ENCODE data around the gene LMF2.

Gene LMF2, protein sequence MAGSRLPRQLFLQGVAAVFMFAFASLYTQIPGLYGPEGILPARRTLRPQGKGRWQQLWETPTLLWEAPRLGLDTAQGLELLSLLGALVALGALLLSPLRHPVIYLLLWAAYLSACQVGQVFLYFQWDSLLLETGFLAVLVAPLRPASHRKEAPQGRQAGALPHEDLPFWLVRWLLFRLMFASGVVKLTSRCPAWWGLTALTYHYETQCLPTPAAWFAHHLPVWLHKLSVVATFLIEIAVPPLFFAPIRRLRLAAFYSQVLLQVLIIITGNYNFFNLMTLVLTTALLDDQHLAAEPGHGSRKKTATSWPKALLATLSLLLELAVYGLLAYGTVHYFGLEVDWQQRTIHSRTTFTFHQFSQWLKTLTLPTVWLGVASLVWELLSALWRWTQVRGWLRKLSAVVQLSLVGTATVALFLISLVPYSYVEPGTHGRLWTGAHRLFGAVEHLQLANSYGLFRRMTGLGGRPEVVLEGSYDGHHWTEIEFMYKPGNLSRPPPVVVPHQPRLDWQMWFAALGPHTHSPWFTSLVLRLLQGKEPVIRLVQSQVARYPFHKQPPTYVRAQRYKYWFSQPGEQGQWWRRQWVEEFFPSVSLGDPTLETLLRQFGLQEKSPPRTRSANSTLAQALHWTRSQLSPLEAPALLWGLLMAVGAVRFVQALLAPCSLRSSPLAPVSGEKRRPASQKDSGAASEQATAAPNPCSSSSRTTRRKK

DNA sequence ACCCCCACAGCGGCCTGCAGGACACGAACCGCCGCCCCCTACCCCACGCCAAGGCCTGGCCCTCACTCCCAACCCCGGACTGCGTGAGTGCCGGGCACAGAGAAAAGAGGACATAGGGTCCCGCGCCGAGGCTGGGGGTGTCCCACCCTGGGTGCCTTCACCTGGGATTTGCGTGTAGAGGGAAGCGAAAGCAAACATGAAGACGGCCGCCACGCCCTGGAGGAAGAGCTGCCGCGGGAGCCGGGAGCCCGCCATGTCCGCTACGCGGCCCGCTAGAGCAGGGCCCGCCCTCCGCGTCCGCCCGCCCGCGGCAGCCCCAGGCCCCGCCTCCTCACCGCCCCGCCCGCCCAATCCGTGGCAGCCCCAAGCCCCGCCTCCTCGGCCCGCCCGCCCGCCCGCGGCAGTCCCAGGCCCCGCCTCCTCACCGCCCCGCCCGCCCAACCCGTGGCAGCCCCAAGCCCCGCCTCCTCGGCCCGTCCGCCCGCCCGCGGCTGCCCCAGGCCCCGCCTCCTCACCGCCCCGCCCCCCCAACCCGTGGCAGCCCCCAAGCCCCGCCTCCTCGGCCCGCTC is at the start of gene LMF2:
TSS of gene LMF2 (minus strand) at position 282 of the 570 bp plus-strand sequence. CDS start at position 255, 27 bp downstream.
- WGBS (ENCODE audit: insufficient coverage, insufficient read length) = no CpG with 5 or more reads among the region's 62 CpGs
- H3K4me1 ChIP-seq (ENCODE audit: control insufficient read depth, insufficient read depth, low read length) = peaks cover 4% of the 10 kb centered on the region
- DNase-seq (ENCODE audit: low read depth, low spot score) = no peak

DNA sequence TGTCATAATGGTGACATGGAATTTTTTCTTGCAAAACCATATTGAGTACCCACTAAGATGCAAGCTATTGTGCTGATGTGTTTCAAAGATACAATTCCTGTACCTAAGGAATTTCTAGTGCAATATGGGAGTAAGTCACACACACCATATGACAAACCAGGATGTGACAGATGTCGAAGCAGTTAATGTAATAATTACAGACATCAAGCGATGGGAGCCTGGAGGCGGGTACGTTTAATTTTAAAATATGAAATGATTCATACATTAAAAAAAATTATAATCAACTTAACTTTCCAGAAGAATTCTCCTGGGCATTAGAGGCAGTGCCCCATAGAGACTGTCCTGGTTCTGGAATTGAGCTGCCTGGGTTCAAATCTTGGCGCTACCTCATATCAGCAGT is 49.2 kb upstream of the LMF2 start:
- no peaks in the 10 kb centered on the region for H3K27me3 ChIP-seq (ENCODE audit: control insufficient read depth, insufficient read depth, low read length)
- H3K9me3 ChIP-seq (ENCODE audit: control insufficient read depth, insufficient read depth, low read length) = no peaks in the 10 kb centered on the region
- WGBS (ENCODE audit: insufficient coverage, insufficient read length) = no CpG with 5 or more reads among the region's 5 CpGs

More for the DNA sequence above, at the start of gene LMF2:
- peaks cover 6% of the 10 kb centered on the region; the same call in 1 of the 2 replicates for H3K36me3 ChIP-seq (ENCODE audit: control insufficient read depth, insufficient read depth, low read length)
- no peak within 1 kb of the TSS for H3K27ac ChIP-seq (ENCODE audit: low read length)
- H3K9me3 ChIP-seq (ENCODE audit: control insufficient read depth, insufficient read depth, low read length) = no peaks in the 10 kb centered on the region
- H3K27me3 ChIP-seq (ENCODE audit: control insufficient read depth, insufficient read depth, low read length) = no peaks in the 10 kb centered on the region
- H3K4me3 ChIP-seq (ENCODE audit: low read length) = peak within 1 kb of the TSS; percentile 95

DNA sequence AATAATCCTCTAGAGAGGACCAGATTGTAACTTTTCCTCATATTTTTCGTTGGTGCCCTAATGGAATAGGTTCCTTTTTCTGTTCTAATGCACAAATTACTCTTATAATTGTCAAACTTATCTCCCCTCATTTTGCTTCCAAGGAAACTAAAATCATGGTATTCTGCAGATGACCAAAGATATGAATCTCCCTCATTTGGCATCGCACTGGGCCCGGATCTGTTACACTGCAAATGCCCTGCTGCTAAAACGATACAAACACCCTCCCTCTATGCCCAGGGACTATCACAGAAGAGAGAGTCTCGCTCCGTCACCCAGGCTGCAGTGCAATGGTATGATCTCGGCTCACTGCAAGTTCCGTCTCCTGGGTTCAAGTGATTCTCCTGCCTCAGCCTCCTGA is 45.8 kb upstream of the LMF2 start:
- Histone ChIP-seq H3K27me3 (ENCODE audit: control insufficient read depth, insufficient read depth, low read length) (no peaks in the 10 kb centered on the region), H3K27ac (ENCODE audit: low read length) (no peak overlapping the region), H3K4me3 (ENCODE audit: low read length) (no peak overlapping the region), H3K9me3 (ENCODE audit: control insufficient read depth, insufficient read depth, low read length) (no peaks in the 10 kb centered on the region), H3K36me3 (ENCODE audit: control insufficient read depth, insufficient read depth, low read length) (no peaks in the 10 kb centered on the region), H3K4me1 (ENCODE audit: control insufficient read depth, insufficient read depth, low read length) (peaks cover 1% of the 10 kb centered on the region; the same call in 1 of the 2 replicates)
- WGBS (ENCODE audit: insufficient coverage, insufficient read length) = no CpG with 5 or more reads among the region's 8 CpGs
- DNase-seq (ENCODE audit: low read depth, low spot score) = no peak

More for the DNA sequence above, 49.2 kb upstream of the LMF2 start:
- Histone ChIP-seq H3K27ac (ENCODE audit: low read length) (no peak overlapping the region), H3K4me1 (ENCODE audit: control insufficient read depth, insufficient read depth, low read length) (no peaks in the 10 kb centered on the region), H3K4me3 (ENCODE audit: low read length) (no peak overlapping the region), H3K36me3 (ENCODE audit: control insufficient read depth, insufficient read depth, low read length) (no peaks in the 10 kb centered on the region)
- DNase-seq (ENCODE audit: low read depth, low spot score) = no peak

DNA sequence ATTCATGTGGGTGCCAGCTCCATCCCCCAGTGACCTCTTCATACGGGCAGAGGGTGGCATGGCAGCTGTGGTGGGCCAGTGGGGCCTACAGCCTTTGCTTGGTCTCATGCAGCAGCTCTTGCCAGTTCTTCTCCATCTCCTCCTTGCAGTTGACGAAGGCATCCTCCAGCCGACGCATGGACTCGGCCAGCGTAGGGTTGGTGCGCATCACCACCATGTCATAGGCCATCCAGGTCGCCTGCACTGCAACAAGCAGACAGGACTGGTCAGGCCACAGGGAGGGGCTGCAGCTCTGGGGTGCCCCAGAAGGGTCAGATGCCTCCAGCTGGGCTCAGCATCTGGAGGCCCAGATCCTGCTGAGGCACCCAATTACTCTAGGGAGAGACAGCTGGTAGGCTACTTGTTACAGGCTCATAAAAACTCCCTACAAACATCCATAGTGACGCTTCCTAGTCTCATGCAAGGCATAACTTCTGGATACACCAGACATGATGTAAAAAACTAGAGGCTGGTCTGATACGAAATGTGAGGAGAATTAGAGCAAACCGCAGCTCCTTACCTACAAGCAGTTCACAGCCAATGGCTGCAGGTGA is 43.8 kb upstream of the LMF2 start:
- no peak for DNase-seq (ENCODE audit: low read depth, low spot score)
- H3K27me3 ChIP-seq (ENCODE audit: control insufficient read depth, insufficient read depth, low read length) = no peaks in the 10 kb centered on the region
- no CpG with 5 or more reads among the region's 11 CpGs for WGBS (ENCODE audit: insufficient coverage, insufficient read length)
- no peak overlapping the region for H3K4me3 ChIP-seq (ENCODE audit: low read length)
- H3K4me1 ChIP-seq (ENCODE audit: control insufficient read depth, insufficient read depth, low read length) = peaks cover 1% of the 10 kb centered on the region; the same call in 1 of the 2 replicates
- H3K9me3 ChIP-seq (ENCODE audit: control insufficient read depth, insufficient read depth, low read length) = no peaks in the 10 kb centered on the region
- H3K36me3 ChIP-seq (ENCODE audit: control insufficient read depth, insufficient read depth, low read length) = no peaks in the 10 kb centered on the region
- H3K27ac ChIP-seq (ENCODE audit: low read length) = no peak overlapping the region

DNA sequence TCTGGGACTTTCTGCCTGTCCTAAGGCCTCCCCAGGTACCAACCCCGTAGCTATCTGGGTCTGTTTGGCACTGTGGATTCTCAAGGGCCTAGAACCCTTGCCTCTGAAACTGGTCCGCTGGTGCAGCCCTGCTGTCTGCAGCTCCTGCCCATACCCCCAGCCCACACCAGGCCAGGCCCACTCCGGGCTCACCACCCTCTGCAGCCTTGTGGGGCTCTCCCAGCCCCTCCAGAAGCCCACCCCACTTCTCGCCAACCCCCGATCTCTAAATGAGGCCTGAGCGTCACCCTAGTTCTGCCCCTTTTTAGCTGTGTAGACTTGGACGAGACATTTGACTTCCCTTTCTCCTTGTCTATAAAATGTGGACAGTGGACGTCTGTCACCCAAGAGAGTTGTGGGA is 42.9 kb upstream of the LMF2 start:
- H3K27me3 ChIP-seq (ENCODE audit: control insufficient read depth, insufficient read depth, low read length) = no peaks in the 10 kb centered on the region
- WGBS (ENCODE audit: insufficient coverage, insufficient read length) = no CpG with 5 or more reads among the region's 8 CpGs
- peaks cover 1% of the 10 kb centered on the region; the same call in 1 of the 2 replicates for H3K4me1 ChIP-seq (ENCODE audit: control insufficient read depth, insufficient read depth, low read length)
- no peaks in the 10 kb centered on the region for H3K36me3 ChIP-seq (ENCODE audit: control insufficient read depth, insufficient read depth, low read length)
- no peak overlapping the region for H3K27ac ChIP-seq (ENCODE audit: low read length)
- H3K4me3 ChIP-seq (ENCODE audit: low read length) = no peak overlapping the region
- DNase-seq (ENCODE audit: low read depth, low spot score) = no peak
- H3K9me3 ChIP-seq (ENCODE audit: control insufficient read depth, insufficient read depth, low read length) = no peaks in the 10 kb centered on the region

DNA sequence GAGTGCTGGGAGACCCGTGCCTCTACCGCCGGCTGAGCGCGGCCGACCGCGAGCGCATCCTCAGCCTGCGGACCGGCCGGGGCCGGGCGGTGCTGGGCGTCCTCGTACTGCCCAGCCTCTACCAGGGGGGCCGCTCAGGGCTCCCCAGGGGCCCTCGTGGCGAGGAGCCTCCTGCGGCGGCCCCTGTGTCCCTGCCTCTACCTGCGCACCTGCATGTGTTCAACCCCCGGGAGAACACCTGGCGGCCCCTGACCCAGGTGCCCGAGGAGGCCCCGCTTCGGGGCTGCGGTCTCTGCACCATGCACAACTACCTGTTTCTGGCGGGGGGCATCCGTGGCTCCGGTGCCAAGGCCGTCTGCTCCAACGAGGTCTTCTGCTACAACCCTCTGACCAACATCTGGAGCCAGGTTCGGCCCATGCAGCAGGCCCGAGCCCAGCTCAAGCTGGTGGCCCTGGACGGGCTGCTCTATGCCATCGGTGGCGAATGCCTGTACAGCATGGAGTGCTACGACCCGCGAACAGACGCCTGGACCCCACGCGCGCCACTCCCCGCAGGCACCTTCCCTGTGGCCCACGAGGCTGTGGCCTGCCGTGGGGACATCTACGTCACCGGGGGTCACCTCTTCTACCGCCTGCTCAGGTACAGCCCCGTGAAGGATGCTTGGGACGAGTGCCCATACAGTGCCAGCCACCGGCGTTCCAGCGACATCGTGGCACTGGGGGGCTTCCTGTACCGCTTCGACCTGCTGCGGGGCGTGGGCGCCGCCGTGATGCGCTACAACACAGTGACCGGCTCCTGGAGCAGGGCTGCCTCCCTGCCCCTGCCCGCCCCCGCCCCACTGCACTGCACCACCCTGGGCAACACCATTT is 41.7 kb upstream of the LMF2 start:
- Histone ChIP-seq H3K27ac (ENCODE audit: low read length) (no peak overlapping the region), H3K4me3 (ENCODE audit: low read length) (no peak overlapping the region), H3K27me3 (ENCODE audit: control insufficient read depth, insufficient read depth, low read length) (no peaks in the 10 kb centered on the region; the same call in 1 of the 2 replicates), H3K4me1 (ENCODE audit: control insufficient read depth, insufficient read depth, low read length) (peaks cover 1% of the 10 kb centered on the region; the same call in 1 of the 2 replicates), H3K9me3 (ENCODE audit: control insufficient read depth, insufficient read depth, low read length) (no peaks in the 10 kb centered on the region), H3K36me3 (ENCODE audit: control insufficient read depth, insufficient read depth, low read length) (no peaks in the 10 kb centered on the region)
- no peak for DNase-seq (ENCODE audit: low read depth, low spot score)
- WGBS (ENCODE audit: insufficient coverage, insufficient read length) = no CpG with 5 or more reads among the region's 68 CpGs

DNA sequence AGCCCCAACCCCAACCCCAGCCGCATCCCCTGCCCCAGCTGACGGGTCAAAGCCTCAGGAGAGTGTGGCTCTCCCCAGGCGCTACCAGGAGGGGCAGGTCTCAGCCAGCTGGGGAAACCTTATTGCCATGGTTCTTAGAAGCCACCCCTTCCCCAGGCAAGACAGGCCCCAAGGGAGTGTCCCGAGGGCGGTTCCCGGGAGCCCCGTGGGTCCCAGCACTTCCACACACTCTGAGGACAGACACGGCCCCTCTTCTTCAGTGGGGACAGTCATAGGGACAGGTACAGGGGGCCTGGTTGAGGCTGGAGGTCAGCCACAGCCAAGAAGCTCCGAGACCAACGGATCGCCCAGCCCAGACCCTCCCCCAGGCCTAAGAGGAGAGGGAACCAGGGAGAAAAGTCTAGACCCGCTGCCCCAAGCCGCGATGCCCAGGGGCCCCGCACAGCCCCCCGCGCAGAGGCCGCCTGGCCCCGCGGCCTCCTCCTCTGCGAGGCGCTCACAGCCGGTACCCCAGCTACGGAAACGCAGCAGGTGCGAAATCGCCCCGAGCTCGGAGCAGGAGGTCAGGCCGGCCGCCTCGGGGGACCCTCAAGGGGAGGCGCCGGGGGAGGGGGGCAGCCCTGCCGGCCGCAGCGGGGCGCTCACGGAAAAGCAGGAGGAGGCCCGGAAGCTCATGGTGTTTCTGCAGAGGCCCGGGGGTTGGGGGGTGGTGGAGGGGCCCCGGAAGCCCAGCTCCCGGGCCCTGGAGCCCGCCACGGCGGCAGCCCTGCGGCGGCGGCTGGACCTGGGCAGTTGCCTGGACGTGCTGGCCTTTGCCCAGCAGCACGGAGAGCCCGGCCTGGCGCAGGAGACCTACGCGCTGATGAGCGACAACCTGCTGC is 40.8 kb upstream of the LMF2 start:
- Histone ChIP-seq H3K27ac (ENCODE audit: low read length) (no peak overlapping the region), H3K4me3 (ENCODE audit: low read length) (no peak overlapping the region), H3K36me3 (ENCODE audit: control insufficient read depth, insufficient read depth, low read length) (no peaks in the 10 kb centered on the region), H3K9me3 (ENCODE audit: control insufficient read depth, insufficient read depth, low read length) (no peaks in the 10 kb centered on the region), H3K4me1 (ENCODE audit: control insufficient read depth, insufficient read depth, low read length) (peaks cover 1% of the 10 kb centered on the region; the same call in 1 of the 2 replicates), H3K27me3 (ENCODE audit: control insufficient read depth, insufficient read depth, low read length) (no peaks in the 10 kb centered on the region; the same call in 1 of the 2 replicates)
- no CpG with 5 or more reads among the region's 56 CpGs for WGBS (ENCODE audit: insufficient coverage, insufficient read length)
- no peak for DNase-seq (ENCODE audit: low read depth, low spot score)

DNA sequence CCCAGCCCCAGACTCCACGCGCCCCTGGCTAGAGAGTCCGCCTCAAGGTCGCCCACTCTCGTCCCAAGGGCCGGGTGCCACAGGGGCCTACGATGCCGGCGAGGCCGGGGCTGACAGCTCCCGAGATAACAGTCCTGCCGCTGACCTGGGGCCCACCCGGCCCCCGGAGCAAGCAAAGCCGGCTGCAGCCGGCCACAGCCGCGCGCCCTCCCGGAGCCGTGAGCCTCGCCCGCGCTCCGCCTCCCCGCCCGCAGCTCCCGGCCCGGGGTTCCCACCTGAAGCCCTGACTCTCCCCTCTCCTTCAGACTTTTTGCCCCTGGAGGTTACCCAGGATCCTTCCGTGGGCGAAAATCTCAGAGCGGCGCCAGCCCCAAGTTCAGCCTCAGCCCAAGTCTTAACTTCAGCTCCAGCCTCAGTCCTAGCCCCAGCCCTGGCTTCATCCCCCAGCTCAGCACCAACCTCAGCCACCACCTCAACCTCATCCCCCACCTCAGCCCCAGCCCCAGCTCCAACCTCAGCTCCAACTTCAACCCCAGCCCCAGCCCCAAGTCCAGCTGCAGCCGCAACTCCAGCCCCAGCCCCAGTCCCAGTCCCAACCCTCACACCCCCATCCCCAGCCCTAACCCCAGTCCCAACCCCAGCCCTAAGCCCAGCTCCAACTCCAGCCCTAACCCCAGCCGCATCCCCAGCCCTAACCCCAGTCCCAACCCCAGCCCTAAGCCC is 39.9 kb upstream of the LMF2 start:
- H3K4me3 ChIP-seq (ENCODE audit: low read length) = no peak overlapping the region
- H3K36me3 ChIP-seq (ENCODE audit: control insufficient read depth, insufficient read depth, low read length) = no peaks in the 10 kb centered on the region
- peaks cover 1% of the 10 kb centered on the region; the same call in 1 of the 2 replicates for H3K4me1 ChIP-seq (ENCODE audit: control insufficient read depth, insufficient read depth, low read length)
- no peaks in the 10 kb centered on the region; the same call in 1 of the 2 replicates for H3K27me3 ChIP-seq (ENCODE audit: control insufficient read depth, insufficient read depth, low read length)
- H3K9me3 ChIP-seq (ENCODE audit: control insufficient read depth, insufficient read depth, low read length) = no peaks in the 10 kb centered on the region
- no CpG with 5 or more reads among the region's 35 CpGs for WGBS (ENCODE audit: insufficient coverage, insufficient read length)
- DNase-seq (ENCODE audit: low read depth, low spot score) = no peak
- H3K27ac ChIP-seq (ENCODE audit: low read length) = no peak overlapping the region

Data from iPS DF 6.9 (cell line).